Measurements from ENCODE around the gene PHF21B.

DNA sequence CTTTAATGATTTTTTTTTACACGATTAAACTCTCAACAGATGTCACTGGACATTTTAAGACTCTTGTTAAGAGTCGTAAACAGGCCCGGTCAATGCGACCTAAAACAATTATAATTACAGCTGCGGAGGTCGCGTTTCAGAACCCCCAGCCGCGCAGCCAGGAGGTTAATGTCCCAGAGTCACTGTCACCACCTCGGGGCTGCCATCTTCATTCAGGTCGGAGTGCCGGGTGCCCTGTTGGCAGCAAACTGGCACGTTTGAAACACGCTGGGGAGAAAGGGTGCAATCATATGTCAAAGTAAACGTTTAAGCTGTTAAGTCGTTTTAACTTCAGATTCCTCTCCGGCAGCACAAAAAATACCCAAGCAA lies 711 bp upstream of the PHF21B start:
- TF ChIP-seq, protein P1, sequence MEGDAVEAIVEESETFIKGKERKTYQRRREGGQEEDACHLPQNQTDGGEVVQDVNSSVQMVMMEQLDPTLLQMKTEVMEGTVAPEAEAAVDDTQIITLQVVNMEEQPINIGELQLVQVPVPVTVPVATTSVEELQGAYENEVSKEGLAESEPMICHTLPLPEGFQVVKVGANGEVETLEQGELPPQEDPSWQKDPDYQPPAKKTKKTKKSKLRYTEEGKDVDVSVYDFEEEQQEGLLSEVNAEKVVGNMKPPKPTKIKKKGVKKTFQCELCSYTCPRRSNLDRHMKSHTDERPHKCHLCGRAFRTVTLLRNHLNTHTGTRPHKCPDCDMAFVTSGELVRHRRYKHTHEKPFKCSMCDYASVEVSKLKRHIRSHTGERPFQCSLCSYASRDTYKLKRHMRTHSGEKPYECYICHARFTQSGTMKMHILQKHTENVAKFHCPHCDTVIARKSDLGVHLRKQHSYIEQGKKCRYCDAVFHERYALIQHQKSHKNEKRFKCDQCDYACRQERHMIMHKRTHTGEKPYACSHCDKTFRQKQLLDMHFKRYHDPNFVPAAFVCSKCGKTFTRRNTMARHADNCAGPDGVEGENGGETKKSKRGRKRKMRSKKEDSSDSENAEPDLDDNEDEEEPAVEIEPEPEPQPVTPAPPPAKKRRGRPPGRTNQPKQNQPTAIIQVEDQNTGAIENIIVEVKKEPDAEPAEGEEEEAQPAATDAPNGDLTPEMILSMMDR (IDR thresholded peaks at IDR 0.05): no peak
- no peak for TF ChIP-seq POLR2AphosphoS5 (IDR thresholded peaks at IDR 0.05)
- no peak for TF ChIP-seq POLR2A (IDR thresholded peaks at IDR 0.05)
- no peak for TF ChIP-seq EP300 (IDR thresholded peaks at IDR 0.05)

All from suprapubic skin (tissue), 4 donors.